Liver (tissue), 3 donors: ENCODE data around the gene CAMSAP3.

ENCODE experiments used
- EGR1 ChIP-seq, 2 donors: IDR thresholded peaks; 2 replicates each; pipeline ENCODE4 v1.6.1; 2016 to 2018; ENCODE audit warnings: antibody characterized with exemption in 2 of 2, low read depth in 2 of 2
- FOXA1 ChIP-seq: IDR thresholded peaks from 2 replicates; pipeline ENCODE4 v1.6.1; 2016; ENCODE audit warnings: antibody characterized with exemption
- HNF4A ChIP-seq, 2 donors: conservative IDR thresholded peaks; 2 replicates each; pipeline ENCODE4 v1.6.1; 2016; ENCODE audit warnings: antibody characterized with exemption in 2 of 2, mild to moderate bottlenecking in 2 of 2
- HNF4G ChIP-seq: IDR thresholded peaks from 2 replicates; pipeline ENCODE4 v1.6.1; 2016; ENCODE audit warnings: antibody characterized with exemption
- JUND ChIP-seq, 2 donors: IDR thresholded peaks; 2 replicates each; pipeline ENCODE4 v1.6.1; 2016; ENCODE audit warnings: antibody characterized with exemption in 2 of 2
- RAD21 ChIP-seq, 2 donors: IDR thresholded peaks; 2 replicates each; pipeline ENCODE4 v1.6.1; 2016; ENCODE audit warnings: antibody characterized with exemption in 2 of 2, mild to moderate bottlenecking in 2 of 2
- RXRA ChIP-seq, 2 donors: IDR thresholded peaks; 2 replicates each; pipeline ENCODE4 v1.6.1; 2017 to 2018; ENCODE audit warnings: antibody characterized with exemption in 2 of 2, mild to moderate bottlenecking in 1 of 2
- SP1 ChIP-seq: IDR thresholded peaks from 2 replicates; pipeline ENCODE4 v1.6.1; 2018; ENCODE audit warnings: antibody characterized with exemption, mild to moderate bottlenecking
- TAF1 ChIP-seq: conservative IDR thresholded peaks from 2 replicates; pipeline ENCODE4 v1.6.1; 2016; ENCODE audit warnings: antibody characterized with exemption, mild to moderate bottlenecking
- YY1 ChIP-seq: IDR thresholded peaks from 2 replicates; pipeline ENCODE4 v1.6.1; 2016; ENCODE audit warnings: antibody characterized with exemption, mild to moderate bottlenecking
- TF ChIP-seq, protein P1 (sequence below): fragments of 150-350 bp; IDR thresholded peaks from 2 replicates; pipeline ENCODE4 v1.5.1; 2017; ENCODE audit warnings: improper control_type of control experiment, low read depth, low read length; ENCODE audit not compliant: missing input control
- TF ChIP-seq, protein P2 (sequence below): IDR thresholded peaks from 2 replicates; pipeline ENCODE4 v1.6.1; 2016; ENCODE audit warnings: antibody characterized with exemption, mild to moderate bottlenecking
- TF ChIP-seq, protein P3 (sequence below): IDR thresholded peaks from 2 replicates; pipeline ENCODE4 v1.6.1; 2016; ENCODE audit warnings: antibody characterized with exemption
- TF ChIP-seq, protein P4 (sequence below): IDR thresholded peaks from 2 replicates; pipeline ENCODE4 v1.6.1; 2016; ENCODE audit warnings: antibody characterized with exemption
- donor health status: healthy.
- donor health status: healthy.

DNA sequence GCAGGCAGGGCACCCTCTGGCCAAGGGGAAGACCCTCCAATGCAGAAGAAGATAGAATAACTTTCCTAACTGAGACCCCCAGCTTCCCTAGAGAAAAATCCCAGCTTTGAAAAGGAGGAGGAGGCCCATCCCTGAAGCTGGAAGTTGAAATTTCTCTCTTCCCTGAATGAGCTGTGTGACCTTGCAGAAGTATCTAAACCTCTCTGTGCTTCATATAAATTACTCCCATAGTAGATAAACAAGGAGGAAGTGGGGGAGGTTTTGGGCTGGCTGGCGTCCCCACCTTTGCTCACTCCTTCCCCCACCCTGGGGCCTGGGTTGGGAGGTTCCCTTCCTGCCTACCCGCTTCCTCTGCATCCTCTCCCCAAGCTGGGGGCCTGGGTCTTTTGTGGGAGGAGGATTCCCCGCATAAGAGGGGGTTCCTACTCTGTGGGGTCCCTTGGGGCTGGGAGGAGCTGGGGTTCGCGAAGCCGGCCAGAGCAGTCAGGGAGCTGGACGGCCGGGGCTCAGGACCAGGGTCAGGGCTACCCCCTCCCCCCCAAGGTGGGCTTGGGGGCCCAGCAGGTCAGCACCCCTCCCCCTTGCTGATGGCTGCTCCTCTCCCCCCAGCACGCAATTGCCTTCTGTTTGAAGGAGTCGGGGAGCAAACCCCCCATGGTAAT lies 11.7 kb downstream of the CAMSAP3 start:
- TF ChIP-seq, protein P1, sequence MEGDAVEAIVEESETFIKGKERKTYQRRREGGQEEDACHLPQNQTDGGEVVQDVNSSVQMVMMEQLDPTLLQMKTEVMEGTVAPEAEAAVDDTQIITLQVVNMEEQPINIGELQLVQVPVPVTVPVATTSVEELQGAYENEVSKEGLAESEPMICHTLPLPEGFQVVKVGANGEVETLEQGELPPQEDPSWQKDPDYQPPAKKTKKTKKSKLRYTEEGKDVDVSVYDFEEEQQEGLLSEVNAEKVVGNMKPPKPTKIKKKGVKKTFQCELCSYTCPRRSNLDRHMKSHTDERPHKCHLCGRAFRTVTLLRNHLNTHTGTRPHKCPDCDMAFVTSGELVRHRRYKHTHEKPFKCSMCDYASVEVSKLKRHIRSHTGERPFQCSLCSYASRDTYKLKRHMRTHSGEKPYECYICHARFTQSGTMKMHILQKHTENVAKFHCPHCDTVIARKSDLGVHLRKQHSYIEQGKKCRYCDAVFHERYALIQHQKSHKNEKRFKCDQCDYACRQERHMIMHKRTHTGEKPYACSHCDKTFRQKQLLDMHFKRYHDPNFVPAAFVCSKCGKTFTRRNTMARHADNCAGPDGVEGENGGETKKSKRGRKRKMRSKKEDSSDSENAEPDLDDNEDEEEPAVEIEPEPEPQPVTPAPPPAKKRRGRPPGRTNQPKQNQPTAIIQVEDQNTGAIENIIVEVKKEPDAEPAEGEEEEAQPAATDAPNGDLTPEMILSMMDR, result no peak
- TF ChIP-seq YY1 (no peak), FOXA1 (no peak), JUND (IDR thresholded peaks at IDR 0.05) (no peak), HNF4A (conservative IDR thresholded peaks at IDR 0.05) (no peak), RAD21 (IDR thresholded peaks at IDR 0.05) (no peak), EGR1 (IDR thresholded peaks at IDR 0.05; ENCODE audit: low read depth in 2 of 2) (no peak), TAF1 (no peak), SP1 (no peak), RXRA (IDR thresholded peaks at IDR 0.05) (no peak), HNF4G (no peak)
- TF ChIP-seq, protein P2, sequence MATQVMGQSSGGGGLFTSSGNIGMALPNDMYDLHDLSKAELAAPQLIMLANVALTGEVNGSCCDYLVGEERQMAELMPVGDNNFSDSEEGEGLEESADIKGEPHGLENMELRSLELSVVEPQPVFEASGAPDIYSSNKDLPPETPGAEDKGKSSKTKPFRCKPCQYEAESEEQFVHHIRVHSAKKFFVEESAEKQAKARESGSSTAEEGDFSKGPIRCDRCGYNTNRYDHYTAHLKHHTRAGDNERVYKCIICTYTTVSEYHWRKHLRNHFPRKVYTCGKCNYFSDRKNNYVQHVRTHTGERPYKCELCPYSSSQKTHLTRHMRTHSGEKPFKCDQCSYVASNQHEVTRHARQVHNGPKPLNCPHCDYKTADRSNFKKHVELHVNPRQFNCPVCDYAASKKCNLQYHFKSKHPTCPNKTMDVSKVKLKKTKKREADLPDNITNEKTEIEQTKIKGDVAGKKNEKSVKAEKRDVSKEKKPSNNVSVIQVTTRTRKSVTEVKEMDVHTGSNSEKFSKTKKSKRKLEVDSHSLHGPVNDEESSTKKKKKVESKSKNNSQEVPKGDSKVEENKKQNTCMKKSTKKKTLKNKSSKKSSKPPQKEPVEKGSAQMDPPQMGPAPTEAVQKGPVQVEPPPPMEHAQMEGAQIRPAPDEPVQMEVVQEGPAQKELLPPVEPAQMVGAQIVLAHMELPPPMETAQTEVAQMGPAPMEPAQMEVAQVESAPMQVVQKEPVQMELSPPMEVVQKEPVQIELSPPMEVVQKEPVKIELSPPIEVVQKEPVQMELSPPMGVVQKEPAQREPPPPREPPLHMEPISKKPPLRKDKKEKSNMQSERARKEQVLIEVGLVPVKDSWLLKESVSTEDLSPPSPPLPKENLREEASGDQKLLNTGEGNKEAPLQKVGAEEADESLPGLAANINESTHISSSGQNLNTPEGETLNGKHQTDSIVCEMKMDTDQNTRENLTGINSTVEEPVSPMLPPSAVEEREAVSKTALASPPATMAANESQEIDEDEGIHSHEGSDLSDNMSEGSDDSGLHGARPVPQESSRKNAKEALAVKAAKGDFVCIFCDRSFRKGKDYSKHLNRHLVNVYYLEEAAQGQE, result no peak
- TF ChIP-seq, protein P3, sequence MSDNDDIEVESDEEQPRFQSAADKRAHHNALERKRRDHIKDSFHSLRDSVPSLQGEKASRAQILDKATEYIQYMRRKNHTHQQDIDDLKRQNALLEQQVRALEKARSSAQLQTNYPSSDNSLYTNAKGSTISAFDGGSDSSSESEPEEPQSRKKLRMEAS, result no peak
- TF ChIP-seq, protein P4, sequence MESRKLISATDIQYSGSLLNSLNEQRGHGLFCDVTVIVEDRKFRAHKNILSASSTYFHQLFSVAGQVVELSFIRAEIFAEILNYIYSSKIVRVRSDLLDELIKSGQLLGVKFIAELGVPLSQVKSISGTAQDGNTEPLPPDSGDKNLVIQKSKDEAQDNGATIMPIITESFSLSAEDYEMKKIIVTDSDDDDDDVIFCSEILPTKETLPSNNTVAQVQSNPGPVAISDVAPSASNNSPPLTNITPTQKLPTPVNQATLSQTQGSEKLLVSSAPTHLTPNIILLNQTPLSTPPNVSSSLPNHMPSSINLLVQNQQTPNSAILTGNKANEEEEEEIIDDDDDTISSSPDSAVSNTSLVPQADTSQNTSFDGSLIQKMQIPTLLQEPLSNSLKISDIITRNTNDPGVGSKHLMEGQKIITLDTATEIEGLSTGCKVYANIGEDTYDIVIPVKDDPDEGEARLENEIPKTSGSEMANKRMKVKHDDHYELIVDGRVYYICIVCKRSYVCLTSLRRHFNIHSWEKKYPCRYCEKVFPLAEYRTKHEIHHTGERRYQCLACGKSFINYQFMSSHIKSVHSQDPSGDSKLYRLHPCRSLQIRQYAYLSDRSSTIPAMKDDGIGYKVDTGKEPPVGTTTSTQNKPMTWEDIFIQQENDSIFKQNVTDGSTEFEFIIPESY, result no peak
